Progenitor cell of endocrine pancreas (in vitro differentiated cells): ENCODE results near the gene TCF12. TPM values are rescaled to one million over a fixed set of nuclear protein-coding genes. Genes with fewer than 3 reads are reported as not detected.

ENCODE experiments used
- DNase-seq: peaks from one replicate; pipeline ENCODE4 v3.0.0; 2021; ENCODE audit warnings: low spot score; ENCODE audit not compliant: unreplicated experiment
- H3K27ac Mint-ChIP-seq: 2 replicates; pipeline ENCODE4 v1.8.0; 2021; ENCODE audit warnings: mild to moderate bottlenecking, moderate library complexity, mixed read lengths
- H3K27me3 Mint-ChIP-seq: 2 replicates; pipeline ENCODE4 v1.8.0; 2021; ENCODE audit warnings: mixed read lengths
- H3K36me3 Mint-ChIP-seq: 2 replicates; pipeline ENCODE4 v1.8.0; 2022; ENCODE audit warnings: mixed read lengths; ENCODE audit not compliant: insufficient read depth
- H3K4me1 Mint-ChIP-seq: 2 replicates; pipeline ENCODE4 v1.8.0; 2021; ENCODE audit warnings: low read depth, mixed read lengths
- H3K4me3 Mint-ChIP-seq: 2 replicates; pipeline ENCODE4 v1.8.0; 2021; ENCODE audit warnings: low read depth, mild to moderate bottlenecking, moderate library complexity, mixed read lengths
- H3K9me3 Mint-ChIP-seq: 2 replicates; pipeline ENCODE4 v1.8.0; 2021; ENCODE audit warnings: low read depth, mixed read lengths
- total RNA-seq: library from RNA; stranded (reverse); gene quantifications from 2 replicates; pipeline ENCODE4 v1.2.1, GENCODE V29; 2021
- TF ChIP-seq, protein P1 (sequence below): fragments of 200-600 bp; sonication (generic); IDR thresholded peaks from one replicate; pipeline ENCODE4 v1.5.0; 2021; ENCODE audit warnings: antibody characterized with exemption, mild to moderate bottlenecking; ENCODE audit not compliant: unreplicated experiment

The TCF12 gene
- total RNA-seq, 1 donor from 2014 or later: 164 TPM

DNA sequence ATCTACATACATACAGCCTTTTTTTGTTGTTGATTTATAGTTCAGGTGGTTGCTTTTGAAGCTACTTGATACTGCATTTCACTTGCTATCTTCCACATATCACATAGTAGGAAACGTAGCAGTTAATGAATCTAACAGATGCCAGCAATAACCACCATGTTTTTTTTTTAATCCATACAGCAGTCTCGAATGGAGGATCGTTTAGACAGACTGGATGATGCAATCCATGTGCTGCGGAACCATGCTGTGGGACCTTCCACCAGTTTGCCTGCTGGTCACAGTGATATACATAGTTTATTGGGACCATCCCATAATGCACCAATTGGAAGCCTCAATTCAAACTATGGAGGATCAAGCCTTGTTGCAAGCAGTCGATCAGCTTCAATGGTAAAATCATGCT, 334.6 kb downstream of the TCF12 start:
- Mint-ChIP-seq H3K36me3 (peaks cover 24% of the 10 kb centered on the region), H3K27me3 (no peaks in the 10 kb centered on the region), H3K27ac (no peak overlapping the region), H3K4me1 (no peaks in the 10 kb centered on the region), H3K9me3 (no peaks in the 10 kb centered on the region), H3K4me3 (no peak overlapping the region)
- DNase-seq: no peak
- TF ChIP-seq, protein P1, sequence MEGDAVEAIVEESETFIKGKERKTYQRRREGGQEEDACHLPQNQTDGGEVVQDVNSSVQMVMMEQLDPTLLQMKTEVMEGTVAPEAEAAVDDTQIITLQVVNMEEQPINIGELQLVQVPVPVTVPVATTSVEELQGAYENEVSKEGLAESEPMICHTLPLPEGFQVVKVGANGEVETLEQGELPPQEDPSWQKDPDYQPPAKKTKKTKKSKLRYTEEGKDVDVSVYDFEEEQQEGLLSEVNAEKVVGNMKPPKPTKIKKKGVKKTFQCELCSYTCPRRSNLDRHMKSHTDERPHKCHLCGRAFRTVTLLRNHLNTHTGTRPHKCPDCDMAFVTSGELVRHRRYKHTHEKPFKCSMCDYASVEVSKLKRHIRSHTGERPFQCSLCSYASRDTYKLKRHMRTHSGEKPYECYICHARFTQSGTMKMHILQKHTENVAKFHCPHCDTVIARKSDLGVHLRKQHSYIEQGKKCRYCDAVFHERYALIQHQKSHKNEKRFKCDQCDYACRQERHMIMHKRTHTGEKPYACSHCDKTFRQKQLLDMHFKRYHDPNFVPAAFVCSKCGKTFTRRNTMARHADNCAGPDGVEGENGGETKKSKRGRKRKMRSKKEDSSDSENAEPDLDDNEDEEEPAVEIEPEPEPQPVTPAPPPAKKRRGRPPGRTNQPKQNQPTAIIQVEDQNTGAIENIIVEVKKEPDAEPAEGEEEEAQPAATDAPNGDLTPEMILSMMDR: no peak

DNA sequence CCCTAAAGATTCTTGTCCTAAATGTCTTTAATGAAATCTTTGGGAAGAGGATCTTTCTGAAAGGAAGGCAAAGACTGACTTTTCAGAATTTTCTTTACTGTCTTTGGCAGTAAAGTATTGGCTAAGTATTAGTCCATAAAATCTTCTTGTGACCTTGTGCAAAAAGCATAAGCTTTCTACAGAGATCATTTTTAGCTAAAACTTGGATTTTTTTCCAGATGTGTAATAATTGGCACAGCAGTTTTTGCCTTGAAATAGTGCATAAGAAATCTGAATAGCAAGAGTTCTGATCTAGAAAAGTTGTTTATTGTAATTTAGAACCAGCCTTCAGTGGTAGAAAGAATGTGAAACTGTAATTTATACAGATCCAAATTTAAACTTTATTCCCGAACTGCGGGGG, 335.1 kb downstream of the TCF12 start:
- Mint-ChIP-seq H3K4me1 (peaks cover 3% of the 10 kb centered on the region), H3K9me3 (no peaks in the 10 kb centered on the region), H3K36me3 (peaks cover 24% of the 10 kb centered on the region), H3K27ac (no peak overlapping the region), H3K27me3 (no peaks in the 10 kb centered on the region), H3K4me3 (no peak overlapping the region)
- DNase-seq: no peak
- TF ChIP-seq, protein P1: no peak

DNA sequence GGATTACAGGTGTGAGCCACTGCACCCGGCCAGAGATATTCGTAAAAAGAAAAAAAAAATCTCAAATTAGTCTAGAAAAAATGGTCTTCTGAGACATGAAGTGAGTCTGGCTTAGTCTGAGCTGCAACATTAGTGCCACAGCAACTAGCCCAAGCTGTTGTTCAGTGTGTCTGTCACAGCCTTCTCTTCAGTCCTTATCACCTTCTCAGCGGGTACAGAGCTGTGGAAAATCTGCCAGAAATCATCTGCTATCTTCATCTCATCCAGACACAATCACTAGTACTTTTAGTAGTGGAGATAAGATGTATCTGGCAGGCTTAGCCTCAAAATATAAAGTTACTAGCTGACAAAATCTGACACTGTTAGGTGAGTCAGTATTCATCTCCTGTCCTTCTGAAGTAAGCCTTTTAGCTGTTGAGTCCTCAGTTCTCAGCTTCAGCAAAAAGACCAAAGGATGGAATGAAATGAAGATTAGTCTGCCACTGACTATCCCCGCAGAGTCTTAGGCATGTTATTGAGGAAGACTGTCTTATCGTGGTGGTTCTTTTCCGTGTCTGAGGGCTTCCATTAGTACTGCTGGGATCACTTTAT, 337.4 kb downstream of the TCF12 start:
- TF ChIP-seq, protein P1: no peak
- no peak for DNase-seq
- Mint-ChIP-seq H3K4me3 (no peak overlapping the region), H3K9me3 (no peaks in the 10 kb centered on the region), H3K27me3 (no peaks in the 10 kb centered on the region), H3K4me1 (peaks cover 15% of the 10 kb centered on the region), H3K27ac (peak overlapping the region; percentile 35), H3K36me3 (peaks cover 18% of the 10 kb centered on the region)

DNA sequence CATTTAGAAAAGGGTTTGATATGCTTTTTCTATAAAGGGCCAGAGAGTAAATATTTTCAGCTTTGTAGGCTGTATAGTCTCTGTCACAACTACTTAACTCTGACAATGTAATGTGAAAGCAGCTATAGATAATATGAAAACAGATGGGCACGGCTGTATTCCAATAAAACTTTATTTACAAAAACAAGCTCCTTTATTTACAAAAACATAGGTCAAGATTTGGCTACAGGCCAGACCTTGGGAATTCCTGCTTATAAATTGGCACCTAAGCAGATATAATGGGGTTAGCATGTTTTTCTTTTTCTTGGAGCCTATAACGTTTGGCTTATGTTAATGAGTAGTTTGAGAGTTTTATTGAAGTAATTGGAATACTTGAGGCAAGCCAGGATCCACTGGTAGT, 338.5 kb downstream of the TCF12 start:
- Mint-ChIP-seq H3K27me3 (no peaks in the 10 kb centered on the region), H3K4me3 (no peak overlapping the region), H3K4me1 (peaks cover 15% of the 10 kb centered on the region), H3K27ac (no peak overlapping the region), H3K36me3 (peaks cover 15% of the 10 kb centered on the region), H3K9me3 (no peaks in the 10 kb centered on the region)
- TF ChIP-seq, protein P1: no peak
- DNase-seq: no peak

DNA sequence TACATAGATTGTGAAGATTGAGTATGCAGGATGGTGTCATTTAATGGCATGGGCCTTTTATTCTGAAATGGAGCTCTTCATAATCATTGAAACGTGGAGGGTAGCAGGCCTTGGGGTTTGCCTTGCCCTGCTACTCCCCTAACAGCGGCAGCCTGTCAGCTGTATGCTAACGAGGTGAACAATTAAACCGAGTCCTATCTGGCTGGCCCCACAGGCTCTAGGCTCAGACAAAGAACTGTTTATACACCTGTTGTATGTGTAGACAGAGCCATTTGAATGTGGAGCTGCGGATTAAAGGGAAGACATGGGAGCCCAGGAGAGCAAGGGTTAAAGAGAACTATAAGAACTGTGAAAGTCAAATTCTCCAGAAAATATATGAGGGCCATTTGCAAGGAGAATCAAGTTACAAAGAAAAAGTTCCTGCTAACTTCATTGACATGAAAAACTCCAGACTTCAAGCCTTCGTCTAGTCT, 341.2 kb downstream of the TCF12 start:
- DNase-seq: peak; percentile 30
- Mint-ChIP-seq H3K9me3 (no peaks in the 10 kb centered on the region), H3K27ac (peak overlapping the region; percentile 93), H3K4me1 (peaks cover 15% of the 10 kb centered on the region), H3K4me3 (no peak overlapping the region), H3K36me3 (peaks cover 17% of the 10 kb centered on the region), H3K27me3 (no peaks in the 10 kb centered on the region)
- TF ChIP-seq, protein P1: no peak
